ENCODE measurements around the gene DIDO1.
"Not testable (repeated sequence)": the region's sequence is repeated elsewhere in the genome, so short reads cannot be mapped to it uniquely, and the experiment has no call there.

The DIDO1 gene

DNA sequence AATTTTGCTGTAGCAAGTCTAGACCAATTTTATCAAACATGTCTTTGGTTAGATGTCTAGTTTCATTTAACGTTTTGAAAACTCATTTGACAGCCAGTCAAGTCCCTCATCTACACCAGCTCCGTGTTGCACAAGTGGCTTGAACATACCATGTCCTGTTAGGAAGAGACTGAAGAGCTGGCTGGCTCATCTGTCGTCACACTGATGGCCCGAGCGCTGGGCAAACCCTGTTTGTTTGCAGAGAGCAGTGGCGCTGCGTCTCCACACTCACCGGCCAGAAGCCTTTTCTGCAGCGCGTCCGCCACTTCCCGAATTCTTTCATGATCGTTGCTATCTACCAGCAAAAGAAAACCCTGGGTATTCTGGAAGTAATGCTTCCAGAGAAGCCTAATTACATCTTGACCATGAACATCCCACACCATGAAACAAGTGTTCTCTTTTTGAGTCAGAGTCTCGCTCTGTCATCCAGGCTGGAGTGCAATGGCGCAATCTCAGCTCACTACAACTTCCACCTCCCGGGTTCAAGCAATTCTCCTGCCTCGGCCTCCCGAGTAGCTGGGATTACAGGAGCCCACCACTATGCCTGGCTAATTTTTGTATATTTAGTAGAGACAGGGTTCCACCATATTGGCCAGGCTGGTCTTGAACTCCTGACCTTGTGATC lies 54.0 kb downstream of the DIDO1 start:
- Histone ChIP-seq H3K9ac (ENCODE audit: low read length) (no peak overlapping the region), H3K27me3 (ENCODE audit: control insufficient read depth, insufficient read depth, low read length) (no peaks in the 10 kb centered on the region), H3K4me1 (ENCODE audit: control insufficient read depth, insufficient read depth, low read length) (peaks cover 18% of the 10 kb centered on the region), H3K4me3 (ENCODE audit: low read length) (no peak overlapping the region), H3K36me3 (ENCODE audit: control insufficient read depth, insufficient read depth, low read length) (no peaks in the 10 kb centered on the region), H3K9me3 (ENCODE audit: control insufficient read depth, low read length) (no peaks in the 10 kb centered on the region)

- no peaks in the 10 kb centered on the region for H3K36me3 ChIP-seq (ENCODE audit: control insufficient read depth, insufficient read depth, low read length)
- peaks cover 10% of the 10 kb centered on the region for H3K4me1 ChIP-seq (ENCODE audit: control insufficient read depth, insufficient read depth, low read length)
- no peak overlapping the region for H3K9ac ChIP-seq (ENCODE audit: low read length)
- no peaks in the 10 kb centered on the region for H3K9me3 ChIP-seq (ENCODE audit: control insufficient read depth, low read length)
- H3K27me3 ChIP-seq (ENCODE audit: control insufficient read depth, insufficient read depth, low read length) = peaks cover 4% of the 10 kb centered on the region
- no peak overlapping the region for H3K4me3 ChIP-seq (ENCODE audit: low read length)
These were observed 62.1 kb downstream of the DIDO1 start for GRCh38 chr20:62864207-62864606.

GRCh38 chr20:62861726-62862336 lies 64.5 kb downstream of the DIDO1 start, which contains the start of gene TCFL5:
TSS of gene TCFL5 (minus strand) at chr20:62861822. CDS start at chr20:62861670, 152 bp downstream.
- peaks cover 4% of the 10 kb centered on the region for H3K27me3 ChIP-seq (ENCODE audit: control insufficient read depth, insufficient read depth, low read length)
- H3K36me3 ChIP-seq (ENCODE audit: control insufficient read depth, insufficient read depth, low read length) = no peaks in the 10 kb centered on the region
- no peaks in the 10 kb centered on the region for H3K9me3 ChIP-seq (ENCODE audit: control insufficient read depth, low read length)
- peaks cover 10% of the 10 kb centered on the region for H3K4me1 ChIP-seq (ENCODE audit: control insufficient read depth, insufficient read depth, low read length)
- H3K9ac ChIP-seq (ENCODE audit: low read length) = peak within 1 kb of the TSS; percentile 34
- no peak within 1 kb of the TSS for H3K4me3 ChIP-seq (ENCODE audit: low read length)

DNA sequence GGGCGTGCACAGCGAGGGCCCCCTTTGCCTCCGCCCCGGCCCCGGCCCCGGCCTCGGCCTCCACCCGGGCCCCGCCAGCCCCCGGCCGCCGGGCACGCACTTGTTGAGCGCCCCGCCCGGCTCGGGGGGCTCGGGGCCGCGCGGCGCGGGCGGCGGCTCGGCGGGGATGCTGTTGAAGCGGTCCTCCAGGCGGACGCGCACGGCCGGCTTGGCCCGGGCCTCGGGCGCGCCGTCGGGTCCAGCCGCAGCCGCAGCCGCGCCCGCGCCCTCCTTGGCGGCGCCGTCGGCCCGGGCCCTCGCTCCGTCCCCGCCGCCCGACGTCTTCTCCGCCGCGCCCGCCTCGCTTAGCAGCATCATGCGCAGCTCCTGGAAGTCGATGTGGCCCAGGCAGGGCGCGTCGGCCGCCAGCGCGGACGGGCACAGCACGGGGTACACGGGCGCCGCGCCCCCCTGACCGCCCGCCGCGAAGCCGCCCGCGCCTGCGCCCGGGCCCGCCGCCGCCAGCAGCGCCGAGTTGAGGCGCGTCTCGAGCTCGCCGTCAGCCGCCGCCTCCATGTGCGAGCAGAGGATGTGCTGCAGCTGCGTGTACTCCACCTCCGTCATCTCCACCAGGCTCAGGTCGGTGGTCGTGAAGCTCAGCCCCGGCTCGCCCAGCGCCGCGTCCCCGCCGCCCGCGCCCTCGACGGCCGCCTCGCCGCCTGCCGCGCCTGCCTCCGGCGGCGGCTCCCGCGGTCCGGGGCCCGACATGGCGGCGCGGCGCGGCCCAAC lies 65.2 kb downstream of the DIDO1 start:
- Histone ChIP-seq H3K27me3 (ENCODE audit: control insufficient read depth, insufficient read depth, low read length) (peaks cover 4% of the 10 kb centered on the region), H3K36me3 (ENCODE audit: control insufficient read depth, insufficient read depth, low read length) (no peaks in the 10 kb centered on the region), H3K9ac (ENCODE audit: low read length) (no peak overlapping the region), H3K4me1 (ENCODE audit: control insufficient read depth, insufficient read depth, low read length) (peaks cover 10% of the 10 kb centered on the region), H3K4me3 (ENCODE audit: low read length) (no peak overlapping the region), H3K9me3 (ENCODE audit: control insufficient read depth, low read length) (no peaks in the 10 kb centered on the region)

DNA sequence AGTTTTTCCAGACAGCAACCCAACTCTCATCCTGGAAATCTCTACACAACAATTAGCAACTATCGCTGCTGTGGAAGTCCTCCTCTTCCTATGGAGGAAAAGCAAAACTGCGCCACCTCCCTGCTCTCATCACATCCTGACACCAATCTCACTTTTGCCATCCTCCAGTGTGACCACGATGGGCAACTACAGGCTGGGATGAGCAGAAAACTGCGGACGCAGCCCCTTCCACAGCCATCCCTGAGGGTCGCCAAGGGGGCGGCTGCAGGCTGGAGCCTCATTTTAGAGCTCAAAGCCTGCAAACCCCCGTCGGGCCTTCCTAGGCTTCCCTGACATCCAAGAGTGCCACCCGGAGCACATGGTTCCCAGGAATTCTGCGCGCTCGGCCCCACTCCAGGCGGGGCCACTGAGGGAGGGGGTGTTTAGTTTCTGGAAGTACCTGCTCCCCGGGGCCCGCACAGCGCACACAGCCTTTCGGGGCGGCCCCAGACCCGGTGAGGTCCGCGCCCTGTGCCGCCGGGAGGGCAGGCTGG lies 65.8 kb downstream of the DIDO1 start:
- H3K9me3 ChIP-seq (ENCODE audit: control insufficient read depth, low read length) = no peaks in the 10 kb centered on the region
- peak overlapping the region; percentile 34 for H3K9ac ChIP-seq (ENCODE audit: low read length)
- H3K36me3 ChIP-seq (ENCODE audit: control insufficient read depth, insufficient read depth, low read length) = no peaks in the 10 kb centered on the region
- H3K4me1 ChIP-seq (ENCODE audit: control insufficient read depth, insufficient read depth, low read length) = peaks cover 10% of the 10 kb centered on the region
- peak overlapping the region; percentile 31 for H3K4me3 ChIP-seq (ENCODE audit: low read length)
- H3K27me3 ChIP-seq (ENCODE audit: control insufficient read depth, insufficient read depth, low read length) = peaks cover 4% of the 10 kb centered on the region

GRCh38 chr20:62859721-62860120 lies 66.6 kb downstream of the DIDO1 start:
- Histone ChIP-seq H3K36me3 (ENCODE audit: control insufficient read depth, insufficient read depth, low read length) (no peaks in the 10 kb centered on the region), H3K4me3 (ENCODE audit: low read length) (no peak overlapping the region), H3K9me3 (ENCODE audit: control insufficient read depth, low read length) (no peaks in the 10 kb centered on the region), H3K4me1 (ENCODE audit: control insufficient read depth, insufficient read depth, low read length) (peaks cover 10% of the 10 kb centered on the region), H3K27me3 (ENCODE audit: control insufficient read depth, insufficient read depth, low read length) (peaks cover 4% of the 10 kb centered on the region), H3K9ac (ENCODE audit: low read length) (peak overlapping the region; percentile 34)

GRCh38 chr20:62858058-62858830 lies 68.1 kb downstream of the DIDO1 start:
- Histone ChIP-seq H3K4me1 (ENCODE audit: control insufficient read depth, insufficient read depth, low read length) (peaks cover 10% of the 10 kb centered on the region), H3K9ac (ENCODE audit: low read length) (no peak overlapping the region), H3K9me3 (ENCODE audit: control insufficient read depth, low read length) (no peaks in the 10 kb centered on the region), H3K27me3 (ENCODE audit: control insufficient read depth, insufficient read depth, low read length) (peaks cover 4% of the 10 kb centered on the region), H3K36me3 (ENCODE audit: control insufficient read depth, insufficient read depth, low read length) (no peaks in the 10 kb centered on the region), H3K4me3 (ENCODE audit: low read length) (no peak overlapping the region)

GRCh38 chr20:62856931-62857619 lies 69.2 kb downstream of the DIDO1 start:
- H3K4me1 ChIP-seq (ENCODE audit: control insufficient read depth, insufficient read depth, low read length) = peaks cover 10% of the 10 kb centered on the region
- no peak overlapping the region for H3K9ac ChIP-seq (ENCODE audit: low read length)
- H3K36me3 ChIP-seq (ENCODE audit: control insufficient read depth, insufficient read depth, low read length) = no peaks in the 10 kb centered on the region
- H3K4me3 ChIP-seq (ENCODE audit: low read length) = no peak overlapping the region
- no peaks in the 10 kb centered on the region for H3K9me3 ChIP-seq (ENCODE audit: control insufficient read depth, low read length)
- peaks cover 4% of the 10 kb centered on the region for H3K27me3 ChIP-seq (ENCODE audit: control insufficient read depth, insufficient read depth, low read length)

GRCh38 chr20:62855120-62855519 lies 71.2 kb downstream of the DIDO1 start:
- Histone ChIP-seq H3K27me3 (ENCODE audit: control insufficient read depth, insufficient read depth, low read length) (no peaks in the 10 kb centered on the region), H3K9ac (ENCODE audit: low read length) (no peak overlapping the region), H3K36me3 (ENCODE audit: control insufficient read depth, insufficient read depth, low read length) (no peaks in the 10 kb centered on the region), H3K9me3 (ENCODE audit: control insufficient read depth, low read length) (no peaks in the 10 kb centered on the region), H3K4me1 (ENCODE audit: control insufficient read depth, insufficient read depth, low read length) (peaks cover 5% of the 10 kb centered on the region), H3K4me3 (ENCODE audit: low read length) (no peak overlapping the region)

DNA sequence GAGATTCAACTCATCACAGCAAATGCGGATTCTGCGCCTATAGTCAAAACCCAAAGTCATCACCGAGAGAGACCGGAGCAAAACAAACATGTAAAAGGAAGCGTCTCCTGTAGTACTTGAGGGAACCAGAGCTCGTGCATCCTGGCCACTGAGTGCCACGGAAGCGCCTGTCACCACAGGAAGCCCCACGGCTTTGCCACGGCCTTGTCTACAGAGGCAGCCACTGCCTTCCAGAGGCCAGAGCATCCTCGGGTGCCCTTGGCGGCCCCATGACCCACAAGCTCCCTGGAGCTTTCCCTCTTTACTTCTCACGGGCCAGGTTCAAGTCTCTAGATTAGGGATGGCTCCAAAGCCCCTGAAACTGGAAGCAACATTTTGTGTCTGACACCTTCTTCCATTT lies 72.2 kb downstream of the DIDO1 start:
- H3K36me3 ChIP-seq (ENCODE audit: control insufficient read depth, insufficient read depth, low read length) = no peaks in the 10 kb centered on the region
- no peaks in the 10 kb centered on the region for H3K27me3 ChIP-seq (ENCODE audit: control insufficient read depth, insufficient read depth, low read length)
- H3K9ac ChIP-seq (ENCODE audit: low read length) = no peak overlapping the region

GRCh38 chr20:62853304-62853703 lies 73.0 kb downstream of the DIDO1 start:
- not testable (repeated sequence) for H3K4me3 ChIP-seq (ENCODE audit: low read length); H3K9me3 ChIP-seq (ENCODE audit: control insufficient read depth, low read length); H3K36me3 ChIP-seq (ENCODE audit: control insufficient read depth, insufficient read depth, low read length); H3K9ac ChIP-seq (ENCODE audit: low read length); H3K27me3 ChIP-seq (ENCODE audit: control insufficient read depth, insufficient read depth, low read length); H3K4me1 ChIP-seq (ENCODE audit: control insufficient read depth, insufficient read depth, low read length)

More for the DNA sequence above, 72.2 kb downstream of the DIDO1 start:
- Histone ChIP-seq H3K4me1 (ENCODE audit: control insufficient read depth, insufficient read depth, low read length) (no peaks in the 10 kb centered on the region), H3K4me3 (ENCODE audit: low read length) (no peak overlapping the region), H3K9me3 (ENCODE audit: control insufficient read depth, low read length) (no peaks in the 10 kb centered on the region)

Measured in mucosa of stomach (tissue), 1 donor.